HG02623 (cell line): ENCODE measurements around the gene DPEP1.
"Not testable (repeated sequence)": the region's sequence is repeated elsewhere in the genome, so short reads cannot be mapped to it uniquely, and the experiment has no call there.

Experiments used
- ATAC-seq: cut with Tn5 transposase; IDR thresholded peaks from one replicate; pipeline ENCODE4 v1.9.1; 2021; ENCODE audit warnings: moderate library complexity; ENCODE audit not compliant: unreplicated experiment

The DPEP1 gene

GRCh38 chr16:89577055-89577759 is 36.2 kb upstream of the DPEP1 start:
- ATAC-seq, result no peak

GRCh38 chr16:89579351-89579750 is 34.1 kb upstream of the DPEP1 start:
- no peak for ATAC-seq

GRCh38 chr16:89581045-89581695 is 32.3 kb upstream of the DPEP1 start:
- no peak for ATAC-seq

- no peak for ATAC-seq
Measured at GRCh38 chr16:89581861-89582563, 31.4 kb upstream of the DPEP1 start.

- no peak for ATAC-seq
Measured at GRCh38 chr16:89582614-89583196, 30.7 kb upstream of the DPEP1 start.

- no peak for ATAC-seq
Measured at GRCh38 chr16:89583197-89583894, 30.1 kb upstream of the DPEP1 start.

- ATAC-seq, result no peak
Measured at GRCh38 chr16:89583895-89584644, 29.4 kb upstream of the DPEP1 start.

GRCh38 chr16:89584768-89585549 is 28.5 kb upstream of the DPEP1 start:
- ATAC-seq, result no peak

- no peak for ATAC-seq
Measured at GRCh38 chr16:89586218-89586617, 27.2 kb upstream of the DPEP1 start.

GRCh38 chr16:89586853-89587252 is 26.6 kb upstream of the DPEP1 start:
- ATAC-seq, result no peak

- ATAC-seq, result not testable (repeated sequence)
Measured at GRCh38 chr16:89587676-89588075, 25.8 kb upstream of the DPEP1 start.

- ATAC-seq, result no peak
Measured at GRCh38 chr16:89588413-89589109, 24.9 kb upstream of the DPEP1 start.

GRCh38 chr16:89589241-89589926 is 24.1 kb upstream of the DPEP1 start:
- no peak for ATAC-seq

GRCh38 chr16:89593841-89594240 is 19.6 kb upstream of the DPEP1 start:
- no peak for ATAC-seq

GRCh38 chr16:89595330-89596060 is 17.9 kb upstream of the DPEP1 start:
- ATAC-seq, result no peak

- ATAC-seq, result no peak
Measured at GRCh38 chr16:89596061-89596689, 17.3 kb upstream of the DPEP1 start.

GRCh38 chr16:89596957-89597649 is 16.3 kb upstream of the DPEP1 start:
- no peak for ATAC-seq
